OCI-LY7 (cell line): ENCODE data around the gene LANCL2.

Source experiments
- CTCF ChIP-seq: fragments of 200-600 bp; sonication (generic); conservative IDR thresholded peaks from 2 replicates; pipeline ENCODE4 v1.5.1; 2014; ENCODE audit warnings: mild to moderate bottlenecking, antibody characterized with exemption, low read length, moderate library complexity, mixed read lengths
- EZH2phosphoT487 ChIP-seq: fragments of 200-600 bp; sonication (generic); IDR thresholded peaks from 2 replicates; pipeline ENCODE4 v1.6.1; 2018; ENCODE audit warnings: low read depth, borderline replicate concordance, mild to moderate bottlenecking, mixed run types, antibody characterized with exemption, low read length, moderate library complexity, mixed read lengths

GRCh38 chr7:55475855-55476803, 111.0 kb downstream of the LANCL2 start:
- TF ChIP-seq CTCF (no peak), EZH2phosphoT487 (no peak)
